ENCODE data around the gene PIP4K2C.

Gene PIP4K2C

GRCh38 chr12:57603324-57603723 lies 12.3 kb downstream of the PIP4K2C start:
- H3K4me1 ChIP-seq (ENCODE audit: control insufficient read depth, insufficient read depth, low read length), result peaks cover 7% of the 10 kb centered on the region
- WGBS, 2 experiments, result 76 to 83% methylated on average over 2 of the region's 2 CpGs
- H3K36me3 ChIP-seq (ENCODE audit: control insufficient read depth, insufficient read depth, low read length), result peaks cover 6% of the 10 kb centered on the region
- no peaks in the 10 kb centered on the region for H3K27me3 ChIP-seq (ENCODE audit: control insufficient read depth, insufficient read depth, low read length, poor library complexity, severe bottlenecking)
- no peak overlapping the region for H3K27ac ChIP-seq (ENCODE audit: insufficient read depth, low read depth, low read length, poor library complexity, severe bottlenecking)
- no peaks in the 10 kb centered on the region for H3K9me3 ChIP-seq (ENCODE audit: control insufficient read depth, low read length)
- no peak overlapping the region for H3K4me3 ChIP-seq (ENCODE audit: insufficient read depth, low read depth, low read length)

DNA sequence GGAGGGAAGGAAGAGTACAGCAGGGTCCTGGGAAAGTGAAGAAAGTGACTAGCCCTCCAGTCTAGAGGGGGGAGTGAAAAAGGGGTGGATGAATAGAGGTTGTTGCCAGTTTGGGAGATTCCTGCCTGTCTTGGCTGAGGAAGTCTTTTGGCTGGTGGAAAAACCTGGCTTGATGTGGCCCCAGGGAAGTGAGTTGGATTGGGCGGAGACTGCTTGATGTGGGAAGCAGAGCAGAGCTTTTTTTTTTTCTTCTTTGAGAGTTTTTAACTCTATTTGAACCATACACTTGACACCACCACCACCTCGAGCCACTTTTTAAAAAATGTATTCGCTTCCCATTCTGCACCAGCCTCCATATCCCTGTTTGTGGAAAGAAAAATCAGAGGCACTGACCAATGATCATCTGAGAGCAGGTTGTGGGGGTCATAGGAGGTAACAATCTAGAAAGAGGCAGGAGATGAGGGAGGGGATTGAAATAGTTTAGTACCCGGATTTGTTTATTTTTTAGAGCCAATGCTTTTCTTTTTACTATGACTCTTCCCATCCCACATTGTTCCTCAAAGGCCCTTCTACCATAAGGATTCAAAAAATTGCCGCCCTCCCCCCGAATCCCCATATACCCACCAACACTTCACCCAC lies 12.9 kb downstream of the PIP4K2C start:
- H3K4me1 ChIP-seq (ENCODE audit: control insufficient read depth, insufficient read depth, low read length), result peaks cover 7% of the 10 kb centered on the region
- WGBS, 2 experiments, result 26 to 38% methylated on average over 4 to 6 of the region's 6 CpGs
- no peak overlapping the region for H3K27ac ChIP-seq (ENCODE audit: insufficient read depth, low read depth, low read length, poor library complexity, severe bottlenecking)
- H3K9me3 ChIP-seq (ENCODE audit: control insufficient read depth, low read length), result no peaks in the 10 kb centered on the region
- H3K4me3 ChIP-seq (ENCODE audit: insufficient read depth, low read depth, low read length), result peak overlapping the region; percentile 74
- no peaks in the 10 kb centered on the region for H3K27me3 ChIP-seq (ENCODE audit: control insufficient read depth, insufficient read depth, low read length, poor library complexity, severe bottlenecking)
- H3K36me3 ChIP-seq (ENCODE audit: control insufficient read depth, insufficient read depth, low read length), result peaks cover 10% of the 10 kb centered on the region

- Histone ChIP-seq H3K36me3 (ENCODE audit: control insufficient read depth, insufficient read depth, low read length) (peaks cover 10% of the 10 kb centered on the region), H3K27me3 (ENCODE audit: control insufficient read depth, insufficient read depth, low read length, poor library complexity, severe bottlenecking) (no peaks in the 10 kb centered on the region), H3K4me3 (ENCODE audit: insufficient read depth, low read depth, low read length) (peak within 1 kb of the TSS; percentile 74), H3K4me1 (ENCODE audit: control insufficient read depth, insufficient read depth, low read length) (peaks cover 7% of the 10 kb centered on the region), H3K27ac (ENCODE audit: insufficient read depth, low read depth, low read length, poor library complexity, severe bottlenecking) (peak within 1 kb of the TSS; percentile 45), H3K9me3 (ENCODE audit: control insufficient read depth, low read length) (no peaks in the 10 kb centered on the region)
- 0% methylated on average over 17 to 31 of the region's 36 CpGs for WGBS, 2 experiments
Measured at GRCh38 chr12:57604454-57604991, 13.5 kb downstream of the PIP4K2C start, which contains the start of gene DTX3. Gene DTX3, plus strand, starts transcription at chr12:57604824. Its CDS starts 1,694 bp downstream, at chr12:57606518.

DNA sequence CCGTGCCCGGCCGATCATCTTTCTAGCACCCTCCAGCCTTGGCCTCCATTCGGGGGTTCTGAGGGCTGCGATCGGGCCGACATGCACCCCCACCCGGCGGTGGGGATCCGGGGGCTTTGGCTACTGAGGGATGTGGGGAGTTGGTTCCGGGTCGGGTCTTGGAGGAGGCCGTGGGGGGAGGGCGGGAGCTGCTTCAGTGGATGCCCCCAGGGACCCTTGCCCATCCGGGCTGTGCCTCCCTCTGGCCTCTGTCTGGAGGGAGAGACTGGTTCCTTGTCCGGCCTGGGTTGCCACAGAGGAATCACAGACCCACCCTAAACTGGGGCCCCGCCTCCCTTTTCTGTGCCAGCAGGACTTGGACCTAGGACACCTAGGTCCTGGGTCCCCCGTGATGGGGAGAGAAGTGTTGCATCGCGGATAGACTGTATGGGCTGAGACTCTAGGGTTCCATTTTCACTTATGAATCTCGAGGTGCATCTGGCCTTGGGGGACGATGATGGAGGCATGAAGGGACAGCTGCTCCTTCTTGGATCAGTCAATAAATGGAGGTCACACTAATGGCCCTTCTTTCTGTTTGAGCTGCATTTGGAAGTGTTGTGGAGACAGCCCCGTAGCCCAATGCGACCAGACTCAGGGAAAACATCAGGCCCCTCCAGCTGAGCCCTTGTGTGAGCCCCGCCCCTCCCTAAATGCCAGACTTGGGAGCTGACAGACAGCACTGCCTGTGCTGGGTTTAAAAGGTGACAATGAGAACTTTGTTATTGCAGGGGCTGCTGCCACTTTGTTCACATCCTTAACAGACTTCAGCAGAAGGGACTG lies 14.2 kb downstream of the PIP4K2C start:
- H3K4me3 ChIP-seq (ENCODE audit: insufficient read depth, low read depth, low read length), result peak overlapping the region; percentile 74
- H3K9me3 ChIP-seq (ENCODE audit: control insufficient read depth, low read length), result no peaks in the 10 kb centered on the region
- peaks cover 12% of the 10 kb centered on the region for H3K4me1 ChIP-seq (ENCODE audit: control insufficient read depth, insufficient read depth, low read length)
- peaks cover 10% of the 10 kb centered on the region for H3K36me3 ChIP-seq (ENCODE audit: control insufficient read depth, insufficient read depth, low read length)
- peaks cover 5% of the 10 kb centered on the region for H3K27me3 ChIP-seq (ENCODE audit: control insufficient read depth, insufficient read depth, low read length, poor library complexity, severe bottlenecking)
- WGBS, 2 experiments, result 3 to 5% methylated on average over 25 of the region's 25 CpGs
- H3K27ac ChIP-seq (ENCODE audit: insufficient read depth, low read depth, low read length, poor library complexity, severe bottlenecking), result no peak overlapping the region

DNA sequence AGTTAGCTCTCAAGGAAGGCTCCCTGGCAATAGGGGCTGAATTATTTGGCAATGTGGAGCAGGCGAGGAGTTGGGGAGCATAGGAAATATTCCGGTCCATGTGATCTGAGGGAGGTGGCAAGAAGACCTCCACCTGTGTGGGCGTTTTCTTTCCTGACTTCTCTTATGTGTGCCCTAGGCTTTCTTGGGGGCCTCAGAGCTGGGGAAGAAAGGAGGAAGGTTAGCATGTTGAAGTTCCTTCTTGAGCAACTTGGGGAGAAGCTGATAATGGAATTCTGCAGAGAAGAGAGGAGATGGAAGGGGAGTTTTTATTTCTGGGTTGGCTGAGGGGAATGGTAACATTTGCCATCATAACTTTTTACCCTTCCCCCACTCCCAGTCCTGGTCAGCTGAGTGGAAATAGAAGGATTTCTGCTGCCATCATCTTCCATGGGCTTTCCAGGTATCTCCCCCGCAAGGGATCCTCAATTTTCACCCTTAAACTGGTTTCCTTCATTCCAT lies 14.9 kb downstream of the PIP4K2C start:
- H3K4me3 ChIP-seq (ENCODE audit: insufficient read depth, low read depth, low read length), result peak overlapping the region; percentile 74
- H3K27me3 ChIP-seq (ENCODE audit: control insufficient read depth, insufficient read depth, low read length, poor library complexity, severe bottlenecking), result peaks cover 12% of the 10 kb centered on the region
- H3K27ac ChIP-seq (ENCODE audit: insufficient read depth, low read depth, low read length, poor library complexity, severe bottlenecking), result no peak overlapping the region
- no peaks in the 10 kb centered on the region for H3K9me3 ChIP-seq (ENCODE audit: control insufficient read depth, low read length)
- peaks cover 13% of the 10 kb centered on the region for H3K4me1 ChIP-seq (ENCODE audit: control insufficient read depth, insufficient read depth, low read length)
- peaks cover 4% of the 10 kb centered on the region for H3K36me3 ChIP-seq (ENCODE audit: control insufficient read depth, insufficient read depth, low read length)
- WGBS, 2 experiments, result 77 to 79% methylated on average over 4 of the region's 4 CpGs

GRCh38 chr12:57606399-57606798 lies 15.4 kb downstream of the PIP4K2C start:
- H3K9me3 ChIP-seq (ENCODE audit: control insufficient read depth, low read length), result no peaks in the 10 kb centered on the region
- H3K4me3 ChIP-seq (ENCODE audit: insufficient read depth, low read depth, low read length), result no peak overlapping the region
- peaks cover 4% of the 10 kb centered on the region for H3K36me3 ChIP-seq (ENCODE audit: control insufficient read depth, insufficient read depth, low read length)
- peaks cover 13% of the 10 kb centered on the region for H3K4me1 ChIP-seq (ENCODE audit: control insufficient read depth, insufficient read depth, low read length)
- 81 to 86% methylated on average over 2 of the region's 2 CpGs for WGBS, 2 experiments
- H3K27me3 ChIP-seq (ENCODE audit: control insufficient read depth, insufficient read depth, low read length, poor library complexity, severe bottlenecking), result peaks cover 13% of the 10 kb centered on the region
- H3K27ac ChIP-seq (ENCODE audit: insufficient read depth, low read depth, low read length, poor library complexity, severe bottlenecking), result no peak overlapping the region

GRCh38 chr12:57606821-57607220 lies 15.8 kb downstream of the PIP4K2C start:
- Histone ChIP-seq H3K4me1 (ENCODE audit: control insufficient read depth, insufficient read depth, low read length) (peaks cover 13% of the 10 kb centered on the region), H3K27ac (ENCODE audit: insufficient read depth, low read depth, low read length, poor library complexity, severe bottlenecking) (no peak overlapping the region), H3K4me3 (ENCODE audit: insufficient read depth, low read depth, low read length) (no peak overlapping the region), H3K36me3 (ENCODE audit: control insufficient read depth, insufficient read depth, low read length) (peaks cover 4% of the 10 kb centered on the region), H3K27me3 (ENCODE audit: control insufficient read depth, insufficient read depth, low read length, poor library complexity, severe bottlenecking) (peaks cover 13% of the 10 kb centered on the region), H3K9me3 (ENCODE audit: control insufficient read depth, low read length) (no peaks in the 10 kb centered on the region)
- WGBS, 2 experiments, result 93% methylated on average over 11 of the region's 11 CpGs

- H3K4me3 ChIP-seq (ENCODE audit: insufficient read depth, low read depth, low read length), result no peak overlapping the region
- no peak overlapping the region for H3K27ac ChIP-seq (ENCODE audit: insufficient read depth, low read depth, low read length, poor library complexity, severe bottlenecking)
- peaks cover 23% of the 10 kb centered on the region for H3K27me3 ChIP-seq (ENCODE audit: control insufficient read depth, insufficient read depth, low read length, poor library complexity, severe bottlenecking)
- peaks cover 17% of the 10 kb centered on the region for H3K4me1 ChIP-seq (ENCODE audit: control insufficient read depth, insufficient read depth, low read length)
- no peaks in the 10 kb centered on the region for H3K9me3 ChIP-seq (ENCODE audit: control insufficient read depth, low read length)
- WGBS, 2 experiments, result 87 to 93% methylated on average over 12 of the region's 12 CpGs
- peaks cover 4% of the 10 kb centered on the region for H3K36me3 ChIP-seq (ENCODE audit: control insufficient read depth, insufficient read depth, low read length)
Measured at GRCh38 chr12:57607958-57608663, 17.1 kb downstream of the PIP4K2C start.

GRCh38 chr12:57609101-57609780 lies 18.2 kb downstream of the PIP4K2C start:
- Histone ChIP-seq H3K9me3 (ENCODE audit: control insufficient read depth, low read length) (no peaks in the 10 kb centered on the region), H3K4me1 (ENCODE audit: control insufficient read depth, insufficient read depth, low read length) (peaks cover 10% of the 10 kb centered on the region), H3K27ac (ENCODE audit: insufficient read depth, low read depth, low read length, poor library complexity, severe bottlenecking) (no peak overlapping the region), H3K4me3 (ENCODE audit: insufficient read depth, low read depth, low read length) (no peak overlapping the region), H3K36me3 (ENCODE audit: control insufficient read depth, insufficient read depth, low read length) (peaks cover 4% of the 10 kb centered on the region), H3K27me3 (ENCODE audit: control insufficient read depth, insufficient read depth, low read length, poor library complexity, severe bottlenecking) (peaks cover 23% of the 10 kb centered on the region)
- 42 to 46% methylated on average over 18 of the region's 19 CpGs for WGBS, 2 experiments
